H7 (cell line): ENCODE results near the gene ADCY10. TPM values are rescaled to one million over a fixed set of nuclear protein-coding genes. Genes with fewer than 3 reads are reported as not detected.
A peak's percentile ranks its signal among the peaks of the same experiment; 100 is the strongest.
"Not testable (repeated sequence)": the region's sequence is repeated elsewhere in the genome, so short reads cannot be mapped to it uniquely, and the experiment has no call there.

ENCODE experiments used
- DNase-seq: peaks from one replicate; pipeline ENCODE4 v3.0.0; 2012
- H3K27me3 ChIP-seq: 2 replicates; pipeline ENCODE4 v1.6.0; 2011; ENCODE audit warnings: mild to moderate bottlenecking, low read length; ENCODE audit not compliant: control insufficient read depth, insufficient read depth
- H3K36me3 ChIP-seq: replicated peaks from 2 replicates; pipeline ENCODE4 v1.5.1; 2011; ENCODE audit warnings: low read length; ENCODE audit not compliant: control insufficient read depth, insufficient read depth
- H3K4me3 ChIP-seq: 2 replicates; pipeline ENCODE4 v1.5.1; 2011; ENCODE audit warnings: low read depth, mild to moderate bottlenecking, control low read depth, low read length, moderate library complexity; ENCODE audit not compliant: insufficient read depth
- total RNA-seq: library from RNA; depleted of rRNA; stranded (reverse); fragments of >200 nt; shearing (Covaris generic); gene quantifications from 2 replicates; pipeline ENCODE4 v1.2.3, GENCODE V29; 2014

The ADCY10 gene
- total RNA-seq, 1 experiment from 2014 or later: 0.24 TPM

GRCh38 chr1:167863191-167863920 is 50.6 kb downstream of the ADCY10 start:
- not testable (repeated sequence) for H3K27me3 ChIP-seq, H3K36me3 ChIP-seq, DNase-seq
- H3K4me3 ChIP-seq: peak overlapping the region; percentile 23; the same call in 1 of the 2 replicates

DNA sequence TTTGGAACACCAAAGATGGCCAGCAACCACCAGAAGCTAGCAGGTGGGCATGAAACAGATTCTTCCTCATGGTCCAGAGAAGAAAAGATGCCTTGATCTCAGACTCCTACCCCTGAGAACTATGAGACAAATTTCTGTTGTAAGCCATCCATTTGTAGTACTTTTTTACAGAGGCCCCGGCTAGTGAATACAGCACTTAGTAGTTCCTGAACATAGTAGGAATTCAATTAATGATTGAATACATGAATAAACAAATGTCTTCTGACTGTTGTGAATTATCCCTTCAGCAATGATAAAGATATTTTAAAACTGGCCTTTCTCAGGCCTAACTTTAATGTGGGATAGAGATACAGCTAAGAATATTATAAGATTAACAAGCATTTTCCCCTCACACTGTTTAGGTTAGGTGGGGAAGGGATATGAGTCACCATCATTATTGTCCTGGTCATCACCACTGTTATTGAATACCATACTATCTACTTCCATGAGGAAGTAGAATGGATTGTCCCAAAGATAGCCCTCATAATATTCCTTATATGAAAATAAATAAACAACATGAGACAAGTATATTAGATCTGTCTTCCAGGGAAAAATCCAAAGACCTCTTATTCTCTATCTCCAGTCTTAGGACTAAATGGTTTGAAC is 51.4 kb downstream of the ADCY10 start:
- Histone ChIP-seq H3K4me3 (no peak overlapping the region), H3K36me3 (no peaks in the 10 kb centered on the region), H3K27me3 (no peaks in the 10 kb centered on the region)
- DNase-seq: no peak

DNA sequence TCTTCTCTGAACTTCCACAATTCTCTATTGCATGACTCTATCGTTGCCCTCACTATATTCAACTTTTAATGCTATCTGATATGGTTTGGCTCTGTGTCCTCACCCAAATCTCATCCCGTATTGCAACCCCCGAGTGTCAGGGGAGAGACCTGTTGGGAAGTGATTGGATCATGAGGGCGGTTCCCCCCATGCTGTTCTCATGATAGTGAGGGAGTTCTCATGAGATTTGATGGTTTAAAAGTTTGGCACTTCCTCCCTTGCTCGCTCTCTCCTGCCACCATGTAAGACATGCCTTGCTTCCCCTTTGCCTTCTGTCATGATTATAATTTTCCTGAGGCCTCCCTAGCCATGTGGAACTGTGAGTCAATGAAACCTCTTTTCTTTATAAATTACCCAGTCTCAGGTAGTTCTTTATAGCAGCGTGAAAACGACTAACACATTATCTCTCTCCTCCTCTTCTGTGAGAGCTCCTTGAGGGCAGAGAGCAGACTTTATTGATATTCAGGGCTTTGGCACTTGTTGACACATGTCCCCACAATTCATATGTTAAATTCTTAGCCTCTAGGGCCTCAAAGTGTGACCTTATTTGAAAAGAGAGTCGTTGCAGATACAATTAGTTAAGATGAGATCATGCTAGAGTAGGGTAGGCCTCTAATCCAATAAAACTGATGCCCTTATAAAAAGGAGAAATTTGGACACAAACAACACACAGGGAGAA is 52.1 kb downstream of the ADCY10 start:
- no peak for DNase-seq
- Histone ChIP-seq H3K4me3 (no peak overlapping the region), H3K36me3 (no peaks in the 10 kb centered on the region), H3K27me3 (no peaks in the 10 kb centered on the region)

- H3K27me3 ChIP-seq: no peaks in the 10 kb centered on the region
- DNase-seq: no peak
- H3K36me3 ChIP-seq: no peaks in the 10 kb centered on the region
- H3K4me3 ChIP-seq: no peak overlapping the region
Observed at GRCh38 chr1:167860231-167860923, 53.6 kb downstream of the ADCY10 start.

GRCh38 chr1:167856711-167857418 is 57.1 kb downstream of the ADCY10 start:
- Histone ChIP-seq H3K36me3 (no peaks in the 10 kb centered on the region), H3K4me3 (no peak overlapping the region), H3K27me3 (no peaks in the 10 kb centered on the region)
- no peak for DNase-seq

GRCh38 chr1:167854184-167854583 is 59.8 kb downstream of the ADCY10 start:
- Histone ChIP-seq H3K27me3 (no peaks in the 10 kb centered on the region), H3K4me3 (no peak overlapping the region), H3K36me3 (no peaks in the 10 kb centered on the region)
- no peak for DNase-seq

DNA sequence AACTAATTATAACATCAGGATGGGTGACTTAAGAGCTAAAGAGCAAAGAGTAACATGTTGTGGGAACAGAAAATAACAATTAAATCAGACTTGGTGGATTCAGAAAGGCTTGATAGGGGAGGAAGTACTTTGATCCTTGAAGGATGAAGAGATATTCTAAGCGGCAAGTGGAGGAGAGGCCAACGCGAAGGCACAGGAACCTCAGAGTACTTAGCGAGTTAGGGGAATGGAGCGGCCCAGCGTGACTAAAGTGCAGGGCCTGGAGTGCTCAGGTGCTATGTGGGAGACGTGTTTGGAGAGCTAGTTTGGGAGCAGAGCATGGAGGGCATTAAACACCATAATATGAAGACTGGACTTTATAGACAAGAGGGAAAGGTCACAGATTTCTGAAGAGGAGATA is 64.3 kb downstream of the ADCY10 start:
- DNase-seq: no peak
- H3K4me3 ChIP-seq: no peak overlapping the region
- H3K36me3 ChIP-seq: no peaks in the 10 kb centered on the region
- no peaks in the 10 kb centered on the region; the same call in 1 of the 2 replicates for H3K27me3 ChIP-seq

DNA sequence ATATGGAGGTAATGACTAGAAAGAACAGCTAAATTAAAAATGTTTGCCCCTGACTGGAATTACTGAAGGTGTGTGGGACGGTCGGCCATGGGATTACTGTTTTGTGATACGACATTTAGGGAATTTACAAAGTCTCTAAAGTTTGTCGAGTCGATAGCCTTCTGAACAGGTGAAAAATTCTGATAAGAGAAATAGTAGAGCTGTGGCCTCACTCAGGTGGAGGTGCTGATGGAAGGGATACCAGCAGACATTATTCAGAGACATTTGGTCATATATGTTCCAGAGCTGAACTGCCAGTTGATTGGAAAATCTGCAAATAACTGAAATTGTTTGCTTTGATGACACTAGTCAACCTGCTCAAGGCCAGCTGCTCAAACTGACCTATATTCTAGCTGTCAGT is 71.1 kb downstream of the ADCY10 start:
- Histone ChIP-seq H3K4me3 (no peak overlapping the region), H3K36me3 (no peaks in the 10 kb centered on the region), H3K27me3 (no peaks in the 10 kb centered on the region; the same call in 1 of the 2 replicates)
- DNase-seq: no peak

GRCh38 chr1:167841530-167841929 is 72.4 kb downstream of the ADCY10 start:
- DNase-seq: no peak
- Histone ChIP-seq H3K36me3 (no peaks in the 10 kb centered on the region), H3K27me3 (no peaks in the 10 kb centered on the region; the same call in 1 of the 2 replicates), H3K4me3 (no peak overlapping the region)

DNA sequence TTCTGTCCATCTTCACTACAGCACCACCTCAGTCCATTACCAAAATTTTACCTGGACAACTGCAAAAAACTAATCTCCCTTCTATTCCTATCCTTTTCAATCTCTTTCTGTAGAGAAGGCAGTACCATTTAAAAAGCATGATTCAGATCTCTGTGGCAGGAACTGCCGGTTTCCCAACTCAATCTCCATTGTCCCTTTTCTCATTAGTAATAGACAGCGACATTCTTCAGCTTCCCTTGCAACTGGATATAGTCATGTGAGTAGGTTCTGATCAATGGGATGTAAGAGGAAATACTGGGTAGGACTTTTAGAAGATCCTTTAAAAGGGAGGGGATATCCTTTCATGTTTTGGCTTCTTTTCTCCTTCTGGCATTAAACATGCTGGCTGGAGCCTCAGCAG is 74.9 kb downstream of the ADCY10 start:
- H3K4me3 ChIP-seq: no peak overlapping the region
- H3K36me3 ChIP-seq: no peaks in the 10 kb centered on the region
- no peak for DNase-seq
- H3K27me3 ChIP-seq: no peaks in the 10 kb centered on the region

DNA sequence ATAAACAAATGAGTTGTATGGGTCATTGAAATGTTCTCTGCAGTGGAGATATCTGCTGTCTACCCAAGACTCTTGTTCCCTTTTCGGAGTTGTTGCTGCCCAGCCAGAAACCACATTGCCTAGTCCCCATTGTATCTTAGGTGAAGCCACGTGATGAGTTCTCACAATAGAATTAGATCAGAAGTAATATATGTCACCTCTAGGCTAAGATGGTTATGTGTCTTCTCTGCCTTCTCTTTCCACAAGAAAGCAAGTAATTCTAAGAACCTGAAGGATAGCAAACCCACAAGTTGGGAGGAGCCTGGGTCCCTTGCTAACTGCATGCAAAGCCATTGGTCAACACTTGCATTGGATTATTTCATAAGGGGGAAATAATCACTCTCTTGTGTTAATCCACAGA is 76.6 kb downstream of the ADCY10 start:
- H3K4me3 ChIP-seq: no peak overlapping the region
- DNase-seq: no peak

DNA sequence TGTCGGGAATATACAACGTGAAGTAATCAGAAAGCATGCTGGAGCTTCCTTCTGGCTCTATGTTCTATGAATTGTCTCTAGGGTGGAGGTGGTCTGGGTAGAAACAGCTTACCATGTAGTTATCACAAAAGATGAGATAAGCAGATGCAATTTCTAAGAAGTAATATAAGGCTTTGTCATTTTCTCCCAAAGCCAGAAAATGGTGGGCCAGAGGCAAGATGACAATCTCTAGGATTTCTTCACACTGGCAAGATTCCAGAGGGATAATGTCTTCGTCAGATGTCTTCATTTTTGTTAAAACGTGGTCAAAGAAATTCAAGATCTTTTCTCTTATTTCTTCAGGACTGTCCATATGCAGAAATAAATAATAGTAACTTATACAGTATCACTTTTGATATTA is 77.7 kb downstream of the ADCY10 start:
- Histone ChIP-seq H3K27me3 (no peaks in the 10 kb centered on the region), H3K36me3 (no peaks in the 10 kb centered on the region), H3K4me3 (no peak overlapping the region)
- DNase-seq: no peak

More for the DNA sequence above, 76.6 kb downstream of the ADCY10 start:
- no peaks in the 10 kb centered on the region for H3K36me3 ChIP-seq
- H3K27me3 ChIP-seq: no peaks in the 10 kb centered on the region

GRCh38 chr1:167833904-167834303 is 80.0 kb downstream of the ADCY10 start:
- DNase-seq: no peak
- no peaks in the 10 kb centered on the region for H3K27me3 ChIP-seq

GRCh38 chr1:167832693-167833092 is 81.2 kb downstream of the ADCY10 start:
- Histone ChIP-seq H3K27me3 (no peaks in the 10 kb centered on the region), H3K4me3 (no peak overlapping the region), H3K36me3 (no peaks in the 10 kb centered on the region)
- DNase-seq: peak; percentile 58

More at GRCh38 chr1:167833904-167834303, 80.0 kb downstream of the ADCY10 start:
- Histone ChIP-seq H3K4me3 (no peak overlapping the region), H3K36me3 (no peaks in the 10 kb centered on the region)
